ENCODE measurements around the gene UNKL.

GRCh38 chr16:1454561-1454960 lies 40.1 kb upstream of the UNKL start:
- TF ChIP-seq CTCF (conservative IDR thresholded peaks at IDR 0.05) (no peak), EZH2 (IDR thresholded peaks at IDR 0.05; ENCODE audit: low read depth) (no peak)

Measured in PC-9 (cell line).